Endothelial cell of umbilical vein (primary cell): ENCODE measurements around the gene SMURF1.

Experiments used
- EZH2 ChIP-seq: IDR thresholded peaks from 2 replicates; pipeline ENCODE4 v1.6.1; 2012; ENCODE audit warnings: borderline replicate concordance, low read depth, mild to moderate bottlenecking, moderate library complexity, low read length, inconsistent platforms; ENCODE audit not compliant: severe bottlenecking
- JUN ChIP-seq: IDR thresholded peaks from 2 replicates; pipeline ENCODE4 v1.6.1; 2011; ENCODE audit warnings: borderline replicate concordance, low read depth; ENCODE audit not compliant: insufficient read length, insufficient read depth
- POLR2A ChIP-seq: IDR thresholded peaks from 2 replicates; pipeline ENCODE4 v1.6.1; 2012; ENCODE audit warnings: low read depth, mild to moderate bottlenecking, control low read depth, low read length
- POLR2AphosphoS5 ChIP-seq: IDR thresholded peaks from 2 replicates; pipeline ENCODE4 v1.6.1; 2012; ENCODE audit warnings: low read depth, mild to moderate bottlenecking, control low read depth, low read length, moderate library complexity; ENCODE audit not compliant: insufficient read depth
- TF ChIP-seq, protein P1 (sequence below), 2 donors: IDR thresholded peaks; 1 replicate in 1 of 2; 2 replicates in 1 of 2; pipeline ENCODE4 v1.5.1; 2011; ENCODE audit warnings: low read length in 2 of 2, mild to moderate bottlenecking in 2 of 2, moderate library complexity in 2 of 2, control low read depth in 1 of 2, inconsistent platforms in 1 of 2, low read depth in 1 of 2; ENCODE audit not compliant: insufficient read depth in 1 of 2; ENCODE audit errors: extremely low read depth in 1 of 2

GRCh38 chr7:99108613-99109012, 35.3 kb downstream of the SMURF1 start:
- TF ChIP-seq, protein P1, sequence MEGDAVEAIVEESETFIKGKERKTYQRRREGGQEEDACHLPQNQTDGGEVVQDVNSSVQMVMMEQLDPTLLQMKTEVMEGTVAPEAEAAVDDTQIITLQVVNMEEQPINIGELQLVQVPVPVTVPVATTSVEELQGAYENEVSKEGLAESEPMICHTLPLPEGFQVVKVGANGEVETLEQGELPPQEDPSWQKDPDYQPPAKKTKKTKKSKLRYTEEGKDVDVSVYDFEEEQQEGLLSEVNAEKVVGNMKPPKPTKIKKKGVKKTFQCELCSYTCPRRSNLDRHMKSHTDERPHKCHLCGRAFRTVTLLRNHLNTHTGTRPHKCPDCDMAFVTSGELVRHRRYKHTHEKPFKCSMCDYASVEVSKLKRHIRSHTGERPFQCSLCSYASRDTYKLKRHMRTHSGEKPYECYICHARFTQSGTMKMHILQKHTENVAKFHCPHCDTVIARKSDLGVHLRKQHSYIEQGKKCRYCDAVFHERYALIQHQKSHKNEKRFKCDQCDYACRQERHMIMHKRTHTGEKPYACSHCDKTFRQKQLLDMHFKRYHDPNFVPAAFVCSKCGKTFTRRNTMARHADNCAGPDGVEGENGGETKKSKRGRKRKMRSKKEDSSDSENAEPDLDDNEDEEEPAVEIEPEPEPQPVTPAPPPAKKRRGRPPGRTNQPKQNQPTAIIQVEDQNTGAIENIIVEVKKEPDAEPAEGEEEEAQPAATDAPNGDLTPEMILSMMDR (IDR thresholded peaks at IDR 0.05; ENCODE audit: extremely low read depth in 1 of 2, insufficient read depth in 1 of 2, low read depth in 1 of 2, low read length in 2 of 2): no peak
- TF ChIP-seq POLR2AphosphoS5 (no peak), POLR2A (no peak), EZH2 (no peak), JUN (no peak)
